ENCODE measurements around the gene TSPAN11.

- TF ChIP-seq ZNF70 (CRISPR knock-in tag; IDR thresholded peaks at IDR 0.05) (no peak), RARB (CRISPR knock-in tag; IDR thresholded peaks at IDR 0.05) (no peak), TCF4 (CRISPR knock-in tag; IDR thresholded peaks at IDR 0.05; ENCODE audit: borderline replicate concordance) (no peak), CSRNP3 (CRISPR knock-in tag; IDR thresholded peaks at IDR 0.05) (no peak), ZNF8 (CRISPR knock-in tag; IDR thresholded peaks at IDR 0.05) (no peak), ZNF565 (CRISPR knock-in tag; conservative IDR thresholded peaks at IDR 0.05; ENCODE audit: low read depth) (no peak), ZFP30 (CRISPR knock-in tag; IDR thresholded peaks at IDR 0.05) (no peak), ZFP3 (CRISPR knock-in tag; IDR thresholded peaks at IDR 0.05) (no peak)
- TF ChIP-seq, protein P1, sequence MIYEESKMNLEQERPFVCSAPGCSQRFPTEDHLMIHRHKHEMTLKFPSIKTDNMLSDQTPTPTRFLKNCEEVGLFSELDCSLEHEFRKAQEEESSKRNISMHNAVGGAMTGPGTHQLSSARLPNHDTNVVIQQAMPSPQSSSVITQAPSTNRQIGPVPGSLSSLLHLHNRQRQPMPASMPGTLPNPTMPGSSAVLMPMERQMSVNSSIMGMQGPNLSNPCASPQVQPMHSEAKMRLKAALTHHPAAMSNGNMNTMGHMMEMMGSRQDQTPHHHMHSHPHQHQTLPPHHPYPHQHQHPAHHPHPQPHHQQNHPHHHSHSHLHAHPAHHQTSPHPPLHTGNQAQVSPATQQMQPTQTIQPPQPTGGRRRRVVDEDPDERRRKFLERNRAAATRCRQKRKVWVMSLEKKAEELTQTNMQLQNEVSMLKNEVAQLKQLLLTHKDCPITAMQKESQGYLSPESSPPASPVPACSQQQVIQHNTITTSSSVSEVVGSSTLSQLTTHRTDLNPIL (CRISPR knock-in tag; IDR thresholded peaks at IDR 0.05; ENCODE audit: low read depth): no peak
Measured at GRCh38 chr12:31029916-31030562, 103.5 kb downstream of the TSPAN11 start.

Measured in SK-N-SH treated with all-trans-retinoic acid at 6 μM for 48 hours (cell line).